HCT116 (cell line): ENCODE measurements around the gene PDZD4. TPM values are rescaled to one million over a fixed set of nuclear protein-coding genes. Genes with fewer than 3 reads are reported as not detected.

Source experiments
- ATAC-seq: fragments of 200-7000 bp; cut with Tn5 transposase; 2 replicates; pipeline ENCODE4 v1.9.1; 2020; ENCODE audit warnings: mild to moderate bottlenecking, moderate library complexity
- BruUV-seq: library from RNA; stranded (reverse); fragments of 400-500 nt; replicated peaks from 2 replicates; lab custom pipeline; 2021; lab: Mats Ljungman, UMichigan
- CTCF ChIA-PET: fragments of 300-600 bp; sonication (Branson Sonifier 250); formaldehyde crosslinking; loops from one replicate; lab custom pipeline; 2021; ENCODE audit warnings: antibody characterized with exemption; lab: Charles Lee
- POLR2A ChIA-PET: fragments of 300-600, 350-600 bp; sonication (Branson Sonifier 250); formaldehyde crosslinking; loops from one replicate; lab custom pipeline; 2021; ENCODE audit warnings: antibody characterized with exemption; lab: Charles Lee
- RAD21 ChIA-PET, 2 experiments: fragments of 300-600 bp; sonication (Branson Sonifier 250); formaldehyde crosslinking; loops; one replicate each; lab custom pipeline; 2023; ENCODE audit warnings: low total read pairs in 2 of 2; ENCODE audit not compliant: uncharacterized antibody in 2 of 2, unreplicated experiment in 2 of 2, low non-redundant PET in 1 of 2; lab: Charles Lee
- DNase-seq: peaks from one replicate; pipeline ENCODE4 v3.0.0-alpha.2; 2010; ENCODE audit warnings: low read depth, low spot score
- H2AFZ ChIP-seq: fragments of 200-600 bp; shearing (Covaris generic), sonication (generic); 2 replicates; pipeline ENCODE4 v1.6.1; 2017; ENCODE audit warnings: low read depth, mixed run types, mixed read lengths, antibody characterized with exemption, low read length; ENCODE audit not compliant: poor library complexity, severe bottlenecking
- H3K27ac ChIP-seq: 2 replicates; pipeline ENCODE4 v1.5.1; 2012; ENCODE audit warnings: low read depth, low read length
- H3K27me3 ChIP-seq: fragments of 200-600 bp; sonication (generic); 2 replicates; pipeline ENCODE4 v1.6.1; 2016; ENCODE audit warnings: mixed run types, low read length, mixed read lengths; ENCODE audit not compliant: insufficient read depth
- H3K36me3 ChIP-seq, 2 experiments: fragments of 200-500 bp in 1 of 2; fragments of 200-600 bp in 1 of 2; sonication (Bioruptor generic) in 1 of 2; sonication (generic) in 1 of 2; 2 replicates each; pipeline versions ENCODE4 v1.5.1 to v1.6.1; 2014 to 2016; ENCODE audit warnings: low read length in 2 of 2, inconsistent platforms in 1 of 2, mixed read lengths in 1 of 2, mixed run types in 1 of 2; ENCODE audit not compliant: insufficient read depth in 2 of 2, control insufficient read depth in 1 of 2
- H3K4me1 ChIP-seq, 2 experiments: fragments of 200-600 bp in 1 of 2; sonication (generic) in 1 of 2; 2 replicates each; pipeline versions ENCODE4 v1.5.1 to v1.6.1; 2012 to 2017; ENCODE audit warnings: low read length in 2 of 2, inconsistent platforms in 1 of 2, mild to moderate bottlenecking in 1 of 2, mixed read lengths in 1 of 2, mixed run types in 1 of 2, moderate library complexity in 1 of 2; ENCODE audit not compliant: insufficient read depth in 2 of 2, control insufficient read depth in 1 of 2
- H3K4me2 ChIP-seq: fragments of 200-600 bp; sonication (generic); 2 replicates; pipeline ENCODE4 v1.6.1; 2017; ENCODE audit warnings: mixed run types, low read length, mixed read lengths
- H3K4me3 ChIP-seq, 2 experiments: fragments of 200-600 bp in 1 of 2; sonication (generic) in 1 of 2; replicated peaks in 1 of 2; 2 replicates each; pipeline ENCODE4 v1.5.1; 2011 to 2016; ENCODE audit warnings: low read length in 2 of 2, control low read depth in 1 of 2, low read depth in 1 of 2, mild to moderate bottlenecking in 1 of 2, mixed read lengths in 1 of 2, mixed run types in 1 of 2
- H3K79me2 ChIP-seq: fragments of 200-600 bp; sonication (generic); 2 replicates; pipeline ENCODE4 v1.6.1; 2017; ENCODE audit warnings: mild to moderate bottlenecking, mixed run types, low read length, moderate library complexity, mixed read lengths; ENCODE audit not compliant: insufficient read depth
- H3K9ac ChIP-seq: fragments of 200-600 bp; sonication (generic); 2 replicates; pipeline ENCODE4 v1.6.1; 2016; ENCODE audit warnings: low read length, mixed read lengths
- H3K9me2 ChIP-seq: fragments of 200-600 bp; sonication (generic), shearing (Covaris generic); 2 replicates; pipeline ENCODE4 v1.6.1; 2017; ENCODE audit warnings: mixed run types, mild to moderate bottlenecking, moderate library complexity; ENCODE audit not compliant: insufficient read depth
- H3K9me3 ChIP-seq, 2 experiments: fragments of 200-500 bp in 1 of 2; fragments of 200-600 bp in 1 of 2; sonication (Bioruptor generic) in 1 of 2; sonication (generic) in 1 of 2; 2 replicates each; pipeline ENCODE4 v1.6.1; 2014 to 2017; ENCODE audit warnings: low read length in 2 of 2, mixed read lengths in 2 of 2, inconsistent platforms in 1 of 2, low read depth in 1 of 2, mild to moderate bottlenecking in 1 of 2, mixed run types in 1 of 2, moderate library complexity in 1 of 2; ENCODE audit not compliant: control insufficient read depth in 1 of 2, insufficient read depth in 1 of 2
- H4K20me1 ChIP-seq: fragments of 200-600 bp; sonication (generic), shearing (Covaris generic); 2 replicates; pipeline ENCODE4 v1.6.1; 2017; ENCODE audit warnings: mixed run types, mild to moderate bottlenecking, moderate library complexity; ENCODE audit not compliant: insufficient read depth
- CBX3 ChIP-seq: IDR thresholded peaks from 2 replicates; pipeline ENCODE4 v1.6.1; 2012; ENCODE audit warnings: low read depth
- CEBPB ChIP-seq: IDR thresholded peaks from 2 replicates; pipeline ENCODE4 v1.6.1; 2012; ENCODE audit warnings: low read depth
- CTCF ChIP-seq, 3 experiments: fragments of 200-600 bp in 1 of 3; sonication (generic) in 1 of 3; IDR thresholded peaks in 2 of 3; conservative IDR thresholded peaks in 1 of 3; 2 replicates each; pipeline ENCODE4 v1.5.1; 2012 to 2017; ENCODE audit warnings: low read depth in 2 of 3, low read length in 2 of 3, antibody characterized with exemption in 1 of 3, borderline replicate concordance in 1 of 3, control low read depth in 1 of 3, mild to moderate bottlenecking in 1 of 3, mixed read lengths in 1 of 3, mixed run types in 1 of 3, moderate library complexity in 1 of 3; ENCODE audit not compliant: insufficient read depth in 1 of 3
- ELF1 ChIP-seq: IDR thresholded peaks from 2 replicates; pipeline ENCODE4 v1.6.1; 2012; ENCODE audit warnings: low read depth, borderline replicate concordance
- MAX ChIP-seq: IDR thresholded peaks from 2 replicates; pipeline ENCODE4 v1.6.1; 2012
- SRF ChIP-seq: IDR thresholded peaks from 2 replicates; pipeline ENCODE4 v1.6.1; 2012; ENCODE audit warnings: low read depth
- TCF7L2 ChIP-seq: IDR thresholded peaks from 2 replicates; pipeline ENCODE4 v1.7.0; 2011; ENCODE audit warnings: borderline replicate concordance, inconsistent platforms; ENCODE audit not compliant: insufficient read depth, insufficient read length; ENCODE audit errors: extremely low read depth
- ZBTB33 ChIP-seq: IDR thresholded peaks from 2 replicates; pipeline ENCODE4 v1.6.1; 2011; ENCODE audit warnings: mild to moderate bottlenecking, low read length, moderate library complexity; ENCODE audit not compliant: insufficient replicate concordance; ENCODE audit errors: extremely low read depth
- ZFX ChIP-seq: fragments of 450-650 bp; IDR thresholded peaks from 2 replicates; pipeline ENCODE4 v1.6.1; 2017
- intact Hi-C: fragments of 100-400 bp; cut with micrococcal nuclease; formaldehyde crosslinking; loops from 2 replicates; pipeline ENCODE4 v1.10.0; 2022
- total RNA-seq: library from RNA; stranded (reverse); gene quantifications from one replicate; pipeline ENCODE4 v1.2.1, GENCODE V29; 2021; ENCODE audit not compliant: unreplicated experiment

Gene PDZD4
- total RNA-seq, 1 experiment from 2014 or later, result 0.30 TPM

- CTCF ChIA-PET, result no interaction called here
- DNase-seq, result no peak
- no peak for ATAC-seq
- Histone ChIP-seq H4K20me1 (no peaks in the 10 kb centered on the region), H3K36me3 (no peaks in the 10 kb centered on the region), H3K9ac (no peak overlapping the region), H3K4me1 (no peaks in the 10 kb centered on the region), H2AFZ (no peak overlapping the region), H3K9me2 (no peaks in the 10 kb centered on the region), H3K27ac (no peak overlapping the region), H3K4me3 (no peak overlapping the region), H3K27me3 (no peaks in the 10 kb centered on the region), H3K79me2 (no peaks in the 10 kb centered on the region), H3K9me3 (no peaks in the 10 kb centered on the region), H3K4me2 (no peak overlapping the region)
- RAD21 ChIA-PET, result no interaction called here
- POLR2A ChIA-PET, result no interaction called here
- BruUV-seq, result no TSS peak
- intact Hi-C loops, result no loop called here
- no peak for TF ChIP-seq ZFX
- no peak for TF ChIP-seq MAX
- no peak for TF ChIP-seq CEBPB
- no peak for TF ChIP-seq ZBTB33
- no peak for TF ChIP-seq CBX3
- no peak for TF ChIP-seq TCF7L2
- TF ChIP-seq SRF, result no peak
- no peak for TF ChIP-seq ELF1
- TF ChIP-seq CTCF (IDR thresholded peaks at IDR 0.05 in 2 of 3, conservative IDR thresholded peaks at IDR 0.05 in 1 of 3; ENCODE audit: borderline replicate concordance in 1 of 3, insufficient read depth in 1 of 3, low read depth in 2 of 3, low read length in 2 of 3), result no peak
Observed at GRCh38 chrX:153871946-153872878, 41.9 kb upstream of the PDZD4 start.
